Activated CD4-positive, alpha-beta T cell treated with anti-CD3 and anti-CD28 coated beads, Interleukin-2, amount 10 ng/mL, durations not matched to agents 7 days and 5 days (primary cell): ENCODE measurements around the gene PPFIA4. TPM values are rescaled to one million over a fixed set of nuclear protein-coding genes. Genes with fewer than 3 reads are reported as not detected.

ENCODE experiments used
- CTCF ChIA-PET: fragments of 350-600 bp; sonication (Branson Sonifier 250); formaldehyde crosslinking; loops from one replicate; lab custom pipeline; 2021; ENCODE audit warnings: antibody characterized with exemption; lab: Charles Lee
- POLR2A ChIA-PET: fragments of 350-600 bp; sonication (Branson Sonifier 250); formaldehyde crosslinking; loops from one replicate; lab custom pipeline; 2021; ENCODE audit warnings: antibody characterized with exemption; lab: Charles Lee
- DNase-seq: peaks from one replicate; pipeline ENCODE4 v3.0.0-alpha.2; 2020
- H3K27ac Mint-ChIP-seq: one replicate; pipeline ENCODE4 v1.8.0; 2021; ENCODE audit warnings: mild to moderate bottlenecking, moderate library complexity, mixed read lengths
- H3K27me3 Mint-ChIP-seq: one replicate; pipeline ENCODE4 v1.8.0; 2021; ENCODE audit warnings: mixed read lengths
- H3K36me3 Mint-ChIP-seq: one replicate; pipeline ENCODE4 v1.8.0; 2021; ENCODE audit warnings: low read depth, mixed read lengths
- H3K4me1 Mint-ChIP-seq: one replicate; pipeline ENCODE4 v1.8.0; 2021; ENCODE audit warnings: mixed read lengths
- H3K4me3 Mint-ChIP-seq: one replicate; pipeline ENCODE4 v1.8.0; 2021; ENCODE audit warnings: mild to moderate bottlenecking, moderate library complexity, mixed read lengths
- H3K9me3 Mint-ChIP-seq: one replicate; pipeline ENCODE4 v1.8.0; 2021; ENCODE audit warnings: mixed read lengths
- total RNA-seq, 2 experiments: library from RNA; stranded (reverse); gene quantifications; one replicate each; pipeline ENCODE4 v1.2.3, GENCODE V29; 2021

Gene PPFIA4
- total RNA-seq, 2 experiments from 2014 or later: 13.7 to 16.1 TPM

GRCh38 chr1:203046984-203047630 lies 20.8 kb downstream of the PPFIA4 start:
- Mint-ChIP-seq H3K27ac (no peak overlapping the region), H3K27me3 (no peaks in the 10 kb centered on the region), H3K4me1 (peaks cover 2% of the 10 kb centered on the region), H3K4me3 (no peak overlapping the region), H3K36me3 (no peaks in the 10 kb centered on the region), H3K9me3 (no peaks in the 10 kb centered on the region)
- CTCF ChIA-PET: interaction anchor here (0.7 to 1.7 kb wide), 3 partner anchors 7 to 125 kb away, joined by 3 to 5 read pairs (median 3); no protein-coding TSS in a partner anchor
- POLR2A ChIA-PET: no interaction called here
- no peak for DNase-seq

- Mint-ChIP-seq H3K9me3 (no peaks in the 10 kb centered on the region), H3K36me3 (no peaks in the 10 kb centered on the region), H3K4me3 (no peak overlapping the region), H3K27ac (no peak overlapping the region), H3K4me1 (peaks cover 2% of the 10 kb centered on the region), H3K27me3 (no peaks in the 10 kb centered on the region)
- DNase-seq: no peak
- ChIA-PET CTCF (interaction anchor here (0.7 to 1.9 kb wide), 2 partner anchors 8 to 9 kb away, joined by 3 to 5 read pairs; no protein-coding TSS in a partner anchor), POLR2A (no interaction called here)
These were observed 21.8 kb downstream of the PPFIA4 start for GRCh38 chr1:203048086-203048485.

- Mint-ChIP-seq H3K9me3 (no peaks in the 10 kb centered on the region), H3K36me3 (no peaks in the 10 kb centered on the region), H3K4me3 (no peak overlapping the region), H3K27me3 (no peaks in the 10 kb centered on the region), H3K4me1 (peaks cover 2% of the 10 kb centered on the region), H3K27ac (no peak overlapping the region)
- DNase-seq: no peak
- ChIA-PET CTCF (interaction anchor here (1.9 kb wide), 1 partner anchor 9 kb away, joined by 5 read pairs; no protein-coding TSS in a partner anchor), POLR2A (no interaction called here)
These were observed 22.3 kb downstream of the PPFIA4 start for GRCh38 chr1:203048555-203049051.

GRCh38 chr1:203049077-203049476 lies 22.8 kb downstream of the PPFIA4 start:
- no peaks in the 10 kb centered on the region for H3K9me3 Mint-ChIP-seq
- DNase-seq: no peak
- CTCF ChIA-PET: interaction anchor here (1.9 kb wide), 1 partner anchor 10 kb away, joined by 5 read pairs; no protein-coding TSS in a partner anchor
- H3K4me1 Mint-ChIP-seq: peaks cover 2% of the 10 kb centered on the region
- POLR2A ChIA-PET: no interaction called here
- H3K27me3 Mint-ChIP-seq: no peaks in the 10 kb centered on the region
- no peak overlapping the region for H3K27ac Mint-ChIP-seq
- H3K4me3 Mint-ChIP-seq: no peak overlapping the region
- H3K36me3 Mint-ChIP-seq: no peaks in the 10 kb centered on the region

GRCh38 chr1:203049576-203050180 lies 23.4 kb downstream of the PPFIA4 start:
- Mint-ChIP-seq H3K4me3 (no peak overlapping the region), H3K27me3 (no peaks in the 10 kb centered on the region), H3K36me3 (no peaks in the 10 kb centered on the region), H3K4me1 (peaks cover 2% of the 10 kb centered on the region), H3K9me3 (no peaks in the 10 kb centered on the region), H3K27ac (no peak overlapping the region)
- ChIA-PET CTCF (interaction anchor here (1.9 to 4.6 kb wide), 2 partner anchors 10 kb away, joined by 5 to 22 read pairs; no protein-coding TSS in a partner anchor), POLR2A (no interaction called here)
- no peak for DNase-seq

GRCh38 chr1:203050826-203051225 lies 24.5 kb downstream of the PPFIA4 start:
- Mint-ChIP-seq H3K27me3 (no peaks in the 10 kb centered on the region), H3K4me3 (no peak overlapping the region), H3K9me3 (no peaks in the 10 kb centered on the region), H3K36me3 (no peaks in the 10 kb centered on the region), H3K4me1 (peaks cover 2% of the 10 kb centered on the region), H3K27ac (no peak overlapping the region)
- ChIA-PET CTCF (interaction anchor here (4.6 kb wide), 1 partner anchor 11 kb away, joined by 22 read pairs; no protein-coding TSS in a partner anchor), POLR2A (no interaction called here)
- DNase-seq: no peak

- POLR2A ChIA-PET: no interaction called here
- Mint-ChIP-seq H3K27me3 (no peaks in the 10 kb centered on the region), H3K36me3 (no peaks in the 10 kb centered on the region), H3K27ac (no peak overlapping the region), H3K9me3 (no peaks in the 10 kb centered on the region), H3K4me3 (no peak overlapping the region), H3K4me1 (peaks cover 2% of the 10 kb centered on the region)
- DNase-seq: no peak
- CTCF ChIA-PET: interaction anchor here (0.8 to 4.6 kb wide), 3 partner anchors 12 to 164 kb away, joined by 3 to 22 read pairs (median 3); no protein-coding TSS in a partner anchor
These were observed 25.6 kb downstream of the PPFIA4 start for GRCh38 chr1:203051841-203052324.

GRCh38 chr1:203052601-203053000 lies 26.3 kb downstream of the PPFIA4 start:
- Mint-ChIP-seq H3K4me1 (peaks cover 2% of the 10 kb centered on the region), H3K9me3 (no peaks in the 10 kb centered on the region), H3K27ac (no peak overlapping the region), H3K36me3 (no peaks in the 10 kb centered on the region), H3K27me3 (no peaks in the 10 kb centered on the region), H3K4me3 (no peak overlapping the region)
- no peak for DNase-seq
- ChIA-PET CTCF (interaction anchor here (1.4 to 4.6 kb wide), 2 partner anchors 13 to 163 kb away, joined by 3 to 22 read pairs; no protein-coding TSS in a partner anchor), POLR2A (no interaction called here)

- H3K27ac Mint-ChIP-seq: no peak overlapping the region
- no peaks in the 10 kb centered on the region for H3K27me3 Mint-ChIP-seq
- ChIA-PET CTCF (interaction anchor here (0.8 to 4.6 kb wide), 3 partner anchors 11 to 15 kb away, joined by 3 to 22 read pairs (median 7); no protein-coding TSS in a partner anchor), POLR2A (no interaction called here)
- no peak for DNase-seq
- H3K9me3 Mint-ChIP-seq: no peaks in the 10 kb centered on the region
- no peaks in the 10 kb centered on the region for H3K4me1 Mint-ChIP-seq
- H3K4me3 Mint-ChIP-seq: no peak overlapping the region
- no peaks in the 10 kb centered on the region for H3K36me3 Mint-ChIP-seq
These were observed 27.9 kb downstream of the PPFIA4 start for GRCh38 chr1:203054184-203054583.

GRCh38 chr1:203054642-203055041 lies 28.4 kb downstream of the PPFIA4 start:
- DNase-seq: no peak
- H3K4me3 Mint-ChIP-seq: no peak overlapping the region
- H3K4me1 Mint-ChIP-seq: no peaks in the 10 kb centered on the region
- no peak overlapping the region for H3K27ac Mint-ChIP-seq
- POLR2A ChIA-PET: no interaction called here
- CTCF ChIA-PET: interaction anchor here (0.8 to 4.6 kb wide), 3 partner anchors 11 to 15 kb away, joined by 3 to 22 read pairs (median 7); no protein-coding TSS in a partner anchor
- peaks cover 1% of the 10 kb centered on the region for H3K36me3 Mint-ChIP-seq
- no peaks in the 10 kb centered on the region for H3K27me3 Mint-ChIP-seq
- no peaks in the 10 kb centered on the region for H3K9me3 Mint-ChIP-seq

- peaks cover 1% of the 10 kb centered on the region for H3K36me3 Mint-ChIP-seq
- POLR2A ChIA-PET: no interaction called here
These were observed 29.0 kb downstream of the PPFIA4 start for GRCh38 chr1:203055161-203055799.

GRCh38 chr1:203056012-203056411 lies 29.7 kb downstream of the PPFIA4 start:
- H3K27me3 Mint-ChIP-seq: no peaks in the 10 kb centered on the region
- peaks cover 1% of the 10 kb centered on the region for H3K36me3 Mint-ChIP-seq
- ChIA-PET CTCF (interaction anchor here (1.2 to 1.4 kb wide), 2 partner anchors 16 to 62 kb away, joined by 3 to 4 read pairs; no protein-coding TSS in a partner anchor), POLR2A (no interaction called here)
- no peaks in the 10 kb centered on the region for H3K9me3 Mint-ChIP-seq
- H3K4me1 Mint-ChIP-seq: no peaks in the 10 kb centered on the region
- H3K27ac Mint-ChIP-seq: no peak overlapping the region
- H3K4me3 Mint-ChIP-seq: no peak overlapping the region
- DNase-seq: no peak

More at GRCh38 chr1:203055161-203055799, 29.0 kb downstream of the PPFIA4 start:
- Mint-ChIP-seq H3K4me3 (no peak overlapping the region), H3K4me1 (no peaks in the 10 kb centered on the region), H3K27me3 (no peaks in the 10 kb centered on the region), H3K9me3 (no peaks in the 10 kb centered on the region), H3K27ac (no peak overlapping the region)
- CTCF ChIA-PET: interaction anchor here (0.8 to 1.9 kb wide), 4 partner anchors 10 to 63 kb away, joined by 3 to 7 read pairs (median 4); no protein-coding TSS in a partner anchor
- DNase-seq: no peak
